AG04449 (cell line): ENCODE results near the gene MIA2.
"Not testable (repeated sequence)": the region's sequence is repeated elsewhere in the genome, so short reads cannot be mapped to it uniquely, and the experiment has no call there.

Experiments used
- CTCF ChIA-PET: fragments of 350-600 bp; formaldehyde crosslinking; extraction: SDS; loops from one replicate; lab custom pipeline; 2021; ENCODE audit warnings: antibody characterized with exemption; lab: Yijun Ruan, JAX
- POLR2A ChIA-PET: fragments of 400-600, 350-600 bp; formaldehyde crosslinking; extraction: SDS; loops from one replicate; lab custom pipeline; 2020; ENCODE audit warnings: antibody characterized with exemption, inconsistent platforms; lab: Yijun Ruan, JAX
- DNase-seq: peaks from one replicate; pipeline ENCODE4 v3.0.0-alpha.2; 2010; ENCODE audit warnings: low read depth, low spot score
- H3K4me3 ChIP-seq: 2 replicates; pipeline ENCODE4 v1.5.1; 2011; ENCODE audit warnings: low read depth, mild to moderate bottlenecking, control low read depth, low read length
- TF ChIP-seq, protein P1 (sequence below): IDR thresholded peaks from one replicate; pipeline ENCODE4 v1.5.1; 2011; ENCODE audit warnings: mild to moderate bottlenecking, moderate library complexity, low read length, control low read depth, inconsistent platforms; ENCODE audit not compliant: insufficient read depth; ENCODE audit errors: missing control alignments

Gene MIA2

DNA sequence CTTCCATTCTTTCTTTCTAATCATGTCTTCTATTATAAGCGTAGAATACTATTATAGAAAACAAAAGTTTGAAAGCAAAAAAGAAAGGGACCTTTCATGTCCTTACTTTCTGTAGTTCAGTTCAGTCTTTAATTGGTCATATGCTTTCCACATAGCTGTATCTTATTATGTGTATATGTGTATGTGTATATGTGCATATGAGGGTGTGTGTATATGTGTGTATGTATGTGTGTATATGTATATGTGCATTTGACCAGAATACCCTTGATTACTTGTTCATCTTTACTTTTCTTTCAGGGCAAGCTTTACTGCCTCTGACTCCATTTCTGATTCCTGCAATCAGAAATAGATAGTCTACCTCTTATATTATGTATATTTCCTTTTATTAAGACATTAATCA is 109.9 kb downstream of the MIA2 start:
- H3K4me3 ChIP-seq = no peak overlapping the region
- CTCF ChIA-PET = no interaction called here
- POLR2A ChIA-PET = no interaction called here
- DNase-seq = no peak
- TF ChIP-seq, protein P1, sequence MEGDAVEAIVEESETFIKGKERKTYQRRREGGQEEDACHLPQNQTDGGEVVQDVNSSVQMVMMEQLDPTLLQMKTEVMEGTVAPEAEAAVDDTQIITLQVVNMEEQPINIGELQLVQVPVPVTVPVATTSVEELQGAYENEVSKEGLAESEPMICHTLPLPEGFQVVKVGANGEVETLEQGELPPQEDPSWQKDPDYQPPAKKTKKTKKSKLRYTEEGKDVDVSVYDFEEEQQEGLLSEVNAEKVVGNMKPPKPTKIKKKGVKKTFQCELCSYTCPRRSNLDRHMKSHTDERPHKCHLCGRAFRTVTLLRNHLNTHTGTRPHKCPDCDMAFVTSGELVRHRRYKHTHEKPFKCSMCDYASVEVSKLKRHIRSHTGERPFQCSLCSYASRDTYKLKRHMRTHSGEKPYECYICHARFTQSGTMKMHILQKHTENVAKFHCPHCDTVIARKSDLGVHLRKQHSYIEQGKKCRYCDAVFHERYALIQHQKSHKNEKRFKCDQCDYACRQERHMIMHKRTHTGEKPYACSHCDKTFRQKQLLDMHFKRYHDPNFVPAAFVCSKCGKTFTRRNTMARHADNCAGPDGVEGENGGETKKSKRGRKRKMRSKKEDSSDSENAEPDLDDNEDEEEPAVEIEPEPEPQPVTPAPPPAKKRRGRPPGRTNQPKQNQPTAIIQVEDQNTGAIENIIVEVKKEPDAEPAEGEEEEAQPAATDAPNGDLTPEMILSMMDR = no peak

DNA sequence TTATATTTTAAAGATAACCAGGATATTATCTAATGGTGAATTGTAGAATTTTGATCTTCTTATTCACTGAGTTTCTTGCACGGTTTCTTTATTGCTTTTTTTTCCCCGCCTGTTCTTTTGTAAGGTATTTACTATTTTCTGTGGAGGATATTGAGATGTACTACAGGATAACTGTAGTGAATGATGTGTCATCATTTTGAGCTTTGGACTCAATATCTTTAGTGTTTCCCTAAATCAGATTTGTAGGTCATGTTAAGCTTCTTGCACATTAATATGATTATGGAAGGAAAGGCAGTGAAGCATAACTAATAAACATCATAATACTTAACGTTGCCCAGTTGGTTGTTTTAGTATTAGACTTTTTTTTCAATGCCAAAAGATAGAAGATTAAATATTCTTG is 117.2 kb downstream of the MIA2 start:
- ChIA-PET POLR2A (interaction anchor here (0.6 kb wide), 1 partner anchor 232 kb away, joined by 3 read pairs; no protein-coding TSS in a partner anchor), CTCF (no interaction called here)
- TF ChIP-seq, protein P1 = no peak
- no peak for DNase-seq
- H3K4me3 ChIP-seq = no peak overlapping the region

DNA sequence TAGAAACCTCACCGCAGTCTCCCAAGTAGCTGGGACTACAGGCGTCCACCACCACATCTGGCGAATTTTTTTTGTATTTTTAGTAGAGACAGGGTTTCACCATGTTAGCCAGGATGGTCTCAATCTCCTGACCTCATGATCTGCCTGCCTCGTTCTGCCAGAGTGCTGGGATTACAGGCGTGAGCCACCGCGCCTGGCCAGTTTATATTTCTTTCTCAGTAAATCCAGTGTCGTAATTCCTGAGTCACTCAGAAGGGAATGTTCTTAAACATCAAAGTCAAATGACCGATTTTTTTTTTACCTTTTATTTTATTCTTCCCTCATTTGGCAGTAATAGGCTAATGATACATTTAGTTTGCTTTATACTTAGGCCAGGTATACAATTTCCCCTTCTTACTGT is 118.0 kb downstream of the MIA2 start:
- CTCF ChIA-PET = no interaction called here
- POLR2A ChIA-PET = interaction anchor here (0.6 kb wide), 1 partner anchor 233 kb away, joined by 3 read pairs; no protein-coding TSS in a partner anchor
- DNase-seq = no peak

DNA sequence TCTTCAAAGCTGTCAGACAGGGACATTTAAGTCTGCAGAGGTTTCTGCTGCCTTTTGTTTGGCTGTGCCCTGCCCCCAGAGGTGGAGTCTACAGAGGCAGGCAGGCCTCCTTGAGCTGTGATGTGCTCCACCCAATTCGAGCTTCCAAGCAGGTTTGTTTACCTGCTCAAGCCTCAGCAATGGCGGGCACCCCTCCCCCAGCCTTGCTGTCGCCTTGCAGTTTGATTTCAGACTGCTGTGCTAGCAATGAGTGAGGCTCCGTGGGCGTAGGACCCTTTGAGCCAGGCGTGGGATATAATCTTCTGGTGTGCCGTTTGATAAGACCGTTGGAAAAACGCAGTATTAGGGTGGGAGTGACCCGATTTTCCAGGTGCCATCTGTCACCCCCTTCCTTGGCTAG is 125.4 kb downstream of the MIA2 start:
- DNase-seq, CTCF ChIA-PET, POLR2A ChIA-PET, H3K4me3 ChIP-seq: not testable (repeated sequence)

More for the DNA sequence above, 118.0 kb downstream of the MIA2 start:
- no peak overlapping the region for H3K4me3 ChIP-seq
- TF ChIP-seq, protein P1 = no peak

DNA sequence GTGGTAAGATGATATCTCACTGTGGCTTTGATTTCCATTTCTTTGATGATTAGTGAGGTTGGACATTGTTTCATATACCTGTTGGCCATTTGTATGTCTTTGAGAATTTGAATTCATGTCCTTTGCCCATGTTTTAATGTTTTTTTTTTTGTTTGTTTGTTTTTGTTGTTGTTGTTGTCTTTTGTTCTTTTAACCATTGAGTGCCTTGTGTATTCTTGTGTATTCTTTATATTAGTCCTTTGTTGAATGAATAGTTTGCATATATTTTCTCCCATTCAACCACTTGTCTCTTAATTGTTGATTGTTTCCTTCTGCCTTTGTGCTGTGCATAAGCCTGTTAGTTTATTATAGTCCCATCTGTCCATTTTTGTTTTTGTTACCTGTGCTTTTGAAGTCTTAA is 126.6 kb downstream of the MIA2 start:
- TF ChIP-seq, protein P1 = no peak
- POLR2A ChIA-PET = no interaction called here
- no peak for DNase-seq
- no peak overlapping the region for H3K4me3 ChIP-seq
- CTCF ChIA-PET = no interaction called here

DNA sequence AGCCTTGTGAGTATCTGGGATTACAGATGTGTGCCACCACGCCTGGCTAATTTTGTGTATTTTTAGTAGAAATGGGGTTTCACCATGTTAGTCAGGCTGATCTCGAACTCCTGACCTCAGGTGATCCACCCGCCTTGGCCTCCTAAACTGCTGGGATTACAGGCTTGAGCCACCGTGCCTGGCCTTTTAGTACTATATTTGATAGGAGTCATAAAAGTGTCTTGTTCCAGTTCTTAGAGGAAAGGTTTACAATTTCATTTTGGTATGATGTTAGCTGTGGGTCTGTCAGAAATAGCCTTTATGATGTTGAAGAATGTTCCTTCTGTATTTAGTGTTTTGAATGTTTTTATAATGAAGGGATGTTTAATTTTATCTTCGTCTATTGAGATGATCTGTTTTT is 127.8 kb downstream of the MIA2 start:
- CTCF ChIA-PET, DNase-seq, POLR2A ChIA-PET, H3K4me3 ChIP-seq: not testable (repeated sequence)

DNA sequence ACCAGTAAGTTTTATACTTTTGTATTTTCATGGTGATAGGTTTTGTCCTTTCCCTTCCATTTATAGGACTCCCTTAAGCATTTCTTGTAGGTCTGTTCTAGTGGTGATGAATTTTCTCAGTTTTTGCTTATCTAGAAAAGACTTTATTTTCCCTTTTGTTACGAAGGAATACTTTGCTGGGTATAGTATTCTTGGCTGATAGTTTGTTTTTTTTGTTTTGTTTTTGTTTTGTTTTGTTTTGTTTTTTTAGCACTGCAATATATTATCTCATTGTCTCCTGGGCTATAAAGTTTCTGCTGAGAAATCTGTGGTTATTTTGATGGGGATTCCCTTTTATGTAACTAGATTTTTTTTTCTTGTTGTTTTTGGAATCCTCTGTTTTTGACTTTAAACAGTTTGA is 130.8 kb downstream of the MIA2 start:
- TF ChIP-seq, protein P1 = no peak
- POLR2A ChIA-PET = no interaction called here
- H3K4me3 ChIP-seq = no peak overlapping the region
- no peak for DNase-seq
- CTCF ChIA-PET = interaction anchor here (1.6 kb wide), 1 partner anchor 257 kb away, joined by 3 read pairs; no protein-coding TSS in a partner anchor
